ENCODE results near the gene CLEC1A. TPM values are rescaled to one million over a fixed set of nuclear protein-coding genes. Genes with fewer than 3 reads are reported as not detected.

Gene CLEC1A
- total and polyA plus RNA-seq, 2 donors from 2014 or later: 5.3 to 6.3 TPM

GRCh38 chr12:10119066-10119465, 20.3 kb upstream of the CLEC1A start:
- FAIRE-seq (no peak), DNase-seq (no peak)
- Histone ChIP-seq H3K9me3 (ENCODE audit: control insufficient read depth in 2 of 3, insufficient read depth in 1 of 3, low read length in 3 of 3) (no peaks in the 10 kb centered on the region), H3K4me3 (ENCODE audit: low read length in 3 of 3) (no peak overlapping the region), H3K4me1 (ENCODE audit: control insufficient read depth in 2 of 3, insufficient read depth in 2 of 3, low read depth in 1 of 3, low read length in 3 of 3) (no peaks in the 10 kb centered on the region), H3K27ac (ENCODE audit: low read depth in 2 of 2, low read length in 2 of 2) (no peak overlapping the region), H3K27me3 (ENCODE audit: control insufficient read depth, insufficient read depth, low read length) (no peaks in the 10 kb centered on the region), H3K9ac (ENCODE audit: low read length in 3 of 3) (no peak overlapping the region), H3K36me3 (ENCODE audit: control insufficient read depth in 2 of 3, insufficient read depth in 3 of 3, low read length in 3 of 3) (no peaks in the 10 kb centered on the region)
- no peak for TF ChIP-seq CTCF (IDR thresholded peaks at IDR 0.05; ENCODE audit: borderline replicate concordance, extremely low read depth, insufficient read depth)
- intact Hi-C loops (cut with DNase I): no loop called here

- H3K27me3 ChIP-seq (ENCODE audit: control insufficient read depth, insufficient read depth, low read length): no peaks in the 10 kb centered on the region
- no peaks in the 10 kb centered on the region for H3K36me3 ChIP-seq (ENCODE audit: control insufficient read depth in 2 of 3, insufficient read depth in 3 of 3, low read length in 3 of 3)
- H3K4me3 ChIP-seq (ENCODE audit: low read length in 3 of 3): no peak overlapping the region
- no peak for FAIRE-seq
- intact Hi-C loops (cut with DNase I): no loop called here
- no peaks in the 10 kb centered on the region for H3K9me3 ChIP-seq (ENCODE audit: control insufficient read depth in 2 of 3, insufficient read depth in 1 of 3, low read length in 3 of 3)
- H3K9ac ChIP-seq (ENCODE audit: low read length in 3 of 3): no peak overlapping the region
- TF ChIP-seq CTCF (IDR thresholded peaks at IDR 0.05; ENCODE audit: borderline replicate concordance, extremely low read depth, insufficient read depth): no peak
- no peaks in the 10 kb centered on the region for H3K4me1 ChIP-seq (ENCODE audit: control insufficient read depth in 2 of 3, insufficient read depth in 2 of 3, low read depth in 1 of 3, low read length in 3 of 3)
- no peak overlapping the region for H3K27ac ChIP-seq (ENCODE audit: low read depth in 2 of 2, low read length in 2 of 2)
- no peak for DNase-seq
These were observed 17.1 kb upstream of the CLEC1A start for GRCh38 chr12:10115890-10116289.

- Histone ChIP-seq H3K4me1 (ENCODE audit: control insufficient read depth in 2 of 3, insufficient read depth in 2 of 3, low read depth in 1 of 3, low read length in 3 of 3) (no peaks in the 10 kb centered on the region), H3K4me3 (ENCODE audit: low read length in 3 of 3) (no peak overlapping the region), H3K36me3 (ENCODE audit: control insufficient read depth in 2 of 3, insufficient read depth in 3 of 3, low read length in 3 of 3) (no peaks in the 10 kb centered on the region), H3K9me3 (ENCODE audit: control insufficient read depth in 2 of 3, insufficient read depth in 1 of 3, low read length in 3 of 3) (no peaks in the 10 kb centered on the region), H3K27ac (ENCODE audit: low read depth in 2 of 2, low read length in 2 of 2) (no peak overlapping the region), H3K9ac (ENCODE audit: low read length in 3 of 3) (no peak overlapping the region), H3K27me3 (ENCODE audit: control insufficient read depth, insufficient read depth, low read length) (no peaks in the 10 kb centered on the region)
- intact Hi-C loops (cut with DNase I): no loop called here
- FAIRE-seq (no peak), DNase-seq (no peak)
- no peak for TF ChIP-seq CTCF (IDR thresholded peaks at IDR 0.05; ENCODE audit: borderline replicate concordance, extremely low read depth, insufficient read depth)
These were observed 16.5 kb upstream of the CLEC1A start for GRCh38 chr12:10115311-10115710.

GRCh38 chr12:10113920-10114319, 15.1 kb upstream of the CLEC1A start:
- no peaks in the 10 kb centered on the region for H3K9me3 ChIP-seq (ENCODE audit: control insufficient read depth in 2 of 3, insufficient read depth in 1 of 3, low read length in 3 of 3)
- intact Hi-C loops (cut with DNase I): no loop called here
- no peak for DNase-seq
- H3K36me3 ChIP-seq (ENCODE audit: control insufficient read depth in 2 of 3, insufficient read depth in 3 of 3, low read length in 3 of 3): no peaks in the 10 kb centered on the region
- FAIRE-seq: no peak
- no peak overlapping the region for H3K9ac ChIP-seq (ENCODE audit: low read length in 3 of 3)
- TF ChIP-seq CTCF (IDR thresholded peaks at IDR 0.05; ENCODE audit: borderline replicate concordance, extremely low read depth, insufficient read depth): no peak
- H3K4me3 ChIP-seq (ENCODE audit: low read length in 3 of 3): no peak overlapping the region
- no peak overlapping the region for H3K27ac ChIP-seq (ENCODE audit: low read depth in 2 of 2, low read length in 2 of 2)
- no peaks in the 10 kb centered on the region for H3K4me1 ChIP-seq (ENCODE audit: control insufficient read depth in 2 of 3, insufficient read depth in 2 of 3, low read depth in 1 of 3, low read length in 3 of 3)
- H3K27me3 ChIP-seq (ENCODE audit: control insufficient read depth, insufficient read depth, low read length): no peaks in the 10 kb centered on the region

All from kidney (tissue), 14 donors.